Measurements from ENCODE around the gene CPB1. TPM values are rescaled to one million over a fixed set of nuclear protein-coding genes. Genes with fewer than 3 reads are reported as not detected.
A peak's percentile ranks its signal among the peaks of the same experiment; 100 is the strongest.

Gene CPB1
- total RNA-seq, 1 donor from 2014 or later = 11.9 TPM

DNA sequence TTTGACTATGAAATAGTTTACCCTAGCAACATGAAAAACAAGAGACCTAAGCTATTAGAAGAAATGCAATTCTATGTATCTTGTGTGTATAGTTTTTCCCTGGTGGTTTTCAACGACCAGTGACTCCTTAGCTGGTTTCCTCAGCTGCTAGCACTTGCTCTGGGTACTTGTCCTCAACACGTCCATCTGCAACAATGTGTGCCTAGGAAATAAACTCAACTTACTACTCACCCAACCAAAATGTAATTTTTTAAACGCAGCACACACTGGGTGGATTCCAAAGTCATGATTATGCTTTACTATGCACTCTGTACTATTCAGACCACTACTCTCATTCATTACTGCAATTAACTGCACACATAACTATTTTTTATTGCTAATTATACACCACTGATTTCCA, 68.5 kb downstream of the CPB1 start:
- Mint-ChIP-seq H3K4me1 (peaks cover 3% of the 10 kb centered on the region), H3K36me3 (no peaks in the 10 kb centered on the region), H3K9me3 (peaks cover 14% of the 10 kb centered on the region), H3K4me3 (no peak overlapping the region), H3K27me3 (ENCODE audit: low read depth) (peaks cover 4% of the 10 kb centered on the region), H3K27ac (no peak overlapping the region)
- no peak for DNase-seq (ENCODE audit: low spot score in 2 of 2, unreplicated experiment in 2 of 2)
- TF ChIP-seq, protein P1, sequence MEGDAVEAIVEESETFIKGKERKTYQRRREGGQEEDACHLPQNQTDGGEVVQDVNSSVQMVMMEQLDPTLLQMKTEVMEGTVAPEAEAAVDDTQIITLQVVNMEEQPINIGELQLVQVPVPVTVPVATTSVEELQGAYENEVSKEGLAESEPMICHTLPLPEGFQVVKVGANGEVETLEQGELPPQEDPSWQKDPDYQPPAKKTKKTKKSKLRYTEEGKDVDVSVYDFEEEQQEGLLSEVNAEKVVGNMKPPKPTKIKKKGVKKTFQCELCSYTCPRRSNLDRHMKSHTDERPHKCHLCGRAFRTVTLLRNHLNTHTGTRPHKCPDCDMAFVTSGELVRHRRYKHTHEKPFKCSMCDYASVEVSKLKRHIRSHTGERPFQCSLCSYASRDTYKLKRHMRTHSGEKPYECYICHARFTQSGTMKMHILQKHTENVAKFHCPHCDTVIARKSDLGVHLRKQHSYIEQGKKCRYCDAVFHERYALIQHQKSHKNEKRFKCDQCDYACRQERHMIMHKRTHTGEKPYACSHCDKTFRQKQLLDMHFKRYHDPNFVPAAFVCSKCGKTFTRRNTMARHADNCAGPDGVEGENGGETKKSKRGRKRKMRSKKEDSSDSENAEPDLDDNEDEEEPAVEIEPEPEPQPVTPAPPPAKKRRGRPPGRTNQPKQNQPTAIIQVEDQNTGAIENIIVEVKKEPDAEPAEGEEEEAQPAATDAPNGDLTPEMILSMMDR (IDR thresholded peaks at IDR 0.05; ENCODE audit: unreplicated experiment) = no peak

GRCh38 chr3:148901987-148902791, 74.6 kb downstream of the CPB1 start:
- peaks cover 18% of the 10 kb centered on the region for H3K4me1 Mint-ChIP-seq
- TF ChIP-seq, protein P1 (IDR thresholded peaks at IDR 0.05; ENCODE audit: unreplicated experiment) = no peak
- H3K4me3 Mint-ChIP-seq = no peak overlapping the region
- no peaks in the 10 kb centered on the region for H3K9me3 Mint-ChIP-seq
- peak overlapping the region; percentile 56 for H3K27ac Mint-ChIP-seq
- DNase-seq (ENCODE audit: low spot score in 2 of 2, unreplicated experiment in 2 of 2) = no peak
- no peaks in the 10 kb centered on the region for H3K36me3 Mint-ChIP-seq
- H3K27me3 Mint-ChIP-seq (ENCODE audit: low read depth) = peaks cover 6% of the 10 kb centered on the region

GRCh38 chr3:148903022-148903442, 75.4 kb downstream of the CPB1 start:
- Mint-ChIP-seq H3K9me3 (no peaks in the 10 kb centered on the region), H3K27ac (no peak overlapping the region), H3K4me3 (no peak overlapping the region), H3K4me1 (peaks cover 15% of the 10 kb centered on the region), H3K27me3 (ENCODE audit: low read depth) (peaks cover 3% of the 10 kb centered on the region), H3K36me3 (no peaks in the 10 kb centered on the region)
- no peak for DNase-seq (ENCODE audit: low spot score in 2 of 2, unreplicated experiment in 2 of 2)
- TF ChIP-seq, protein P1 (IDR thresholded peaks at IDR 0.05; ENCODE audit: unreplicated experiment) = no peak

DNA sequence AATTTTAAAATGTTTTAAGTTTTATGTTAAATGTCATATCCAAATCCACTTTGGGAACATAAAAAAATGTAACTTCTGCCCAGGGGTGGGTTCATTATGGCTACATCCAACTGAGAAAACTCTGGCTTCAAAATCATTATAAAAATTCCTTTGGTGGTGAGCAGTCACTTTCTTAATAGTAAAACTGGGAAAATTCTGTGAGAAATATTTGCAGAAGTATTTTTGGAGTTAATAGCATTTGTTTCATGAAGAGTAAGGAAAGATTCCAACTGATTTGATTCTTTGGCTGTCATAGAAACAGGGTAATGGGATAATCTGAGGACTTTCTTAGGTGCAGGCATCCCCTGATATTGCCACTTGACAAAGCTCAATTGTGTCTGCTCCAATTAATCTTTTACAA, 76.3 kb downstream of the CPB1 start:
- no peaks in the 10 kb centered on the region for H3K9me3 Mint-ChIP-seq
- no peak for DNase-seq (ENCODE audit: low spot score in 2 of 2, unreplicated experiment in 2 of 2)
- H3K27ac Mint-ChIP-seq = no peak overlapping the region
- peaks cover 3% of the 10 kb centered on the region for H3K27me3 Mint-ChIP-seq (ENCODE audit: low read depth)
- no peak overlapping the region for H3K4me3 Mint-ChIP-seq
- H3K4me1 Mint-ChIP-seq = peaks cover 15% of the 10 kb centered on the region
- TF ChIP-seq, protein P1 (IDR thresholded peaks at IDR 0.05; ENCODE audit: unreplicated experiment) = no peak
- H3K36me3 Mint-ChIP-seq = no peaks in the 10 kb centered on the region

DNA sequence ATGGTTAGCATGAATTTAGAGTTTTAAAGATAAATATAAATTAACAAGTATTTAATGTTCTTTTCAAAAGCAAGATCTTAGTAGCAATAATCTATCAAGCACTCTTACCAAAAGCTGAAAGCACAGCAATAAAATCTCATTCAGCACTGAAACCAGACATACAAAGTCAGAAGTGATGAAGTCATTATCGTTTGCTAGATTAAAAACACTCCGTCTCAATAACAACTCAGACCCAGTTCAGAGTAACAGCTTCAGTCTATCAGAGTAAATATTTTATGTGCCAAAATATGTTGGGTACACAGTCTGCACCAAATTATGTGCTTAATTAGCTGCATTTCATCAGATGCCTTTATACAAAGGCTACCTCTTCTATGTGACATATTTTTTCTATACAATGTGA, 79.1 kb downstream of the CPB1 start:
- no peaks in the 10 kb centered on the region for H3K9me3 Mint-ChIP-seq
- H3K4me1 Mint-ChIP-seq = peaks cover 15% of the 10 kb centered on the region
- H3K36me3 Mint-ChIP-seq = no peaks in the 10 kb centered on the region
- no peak for DNase-seq (ENCODE audit: low spot score in 2 of 2, unreplicated experiment in 2 of 2)
- H3K27me3 Mint-ChIP-seq (ENCODE audit: low read depth) = peaks cover 3% of the 10 kb centered on the region
- H3K4me3 Mint-ChIP-seq = no peak overlapping the region
- TF ChIP-seq, protein P1 (IDR thresholded peaks at IDR 0.05; ENCODE audit: unreplicated experiment) = no peak
- H3K27ac Mint-ChIP-seq = no peak overlapping the region

Other genes starting within 250 kb of the CPB1 start
- 0.13 to 0.34 TPM (median 0.27 TPM) in 3 replicates for gene AGTR1, start 129.9 kb upstream of the CPB1 start, total RNA-seq
- gene CPA3, start 37.5 kb downstream of the CPB1 start, total RNA-seq = 0.13 TPM in 1 of 3 replicates, not detected in the others
- gene GYG1, start 163.7 kb downstream of the CPB1 start, total RNA-seq = 20.9 to 22.5 TPM (median 21.2 TPM) in 3 replicates